IPS DF 6.9 (cell line): ENCODE measurements around the gene CRHBP.
A peak's percentile ranks its signal among the peaks of the same experiment; 100 is the strongest.
"Not testable (repeated sequence)": the region's sequence is repeated elsewhere in the genome, so short reads cannot be mapped to it uniquely, and the experiment has no call there.

ENCODE experiments used
- DNase-seq: peaks from one replicate; pipeline ENCODE4 v3.0.0-alpha.2; 2013; ENCODE audit warnings: low read depth, low spot score
- H3K27ac ChIP-seq: one replicate; pipeline ENCODE4 v1.5.1; 2013; ENCODE audit warnings: low read length, control low read depth
- H3K27me3 ChIP-seq: 2 replicates; pipeline ENCODE4 v1.6.1; 2013; ENCODE audit warnings: mild to moderate bottlenecking, low read length; ENCODE audit not compliant: control insufficient read depth, insufficient read depth
- H3K36me3 ChIP-seq: 2 replicates; pipeline ENCODE4 v1.6.1; 2013; ENCODE audit warnings: low read length; ENCODE audit not compliant: control insufficient read depth, insufficient read depth
- H3K4me1 ChIP-seq: 2 replicates; pipeline ENCODE4 v1.6.1; 2013; ENCODE audit warnings: low read length; ENCODE audit not compliant: control insufficient read depth, insufficient read depth
- H3K4me3 ChIP-seq: 2 replicates; pipeline ENCODE4 v1.5.1; 2013; ENCODE audit warnings: mild to moderate bottlenecking, low read length
- H3K9me3 ChIP-seq: 2 replicates; pipeline ENCODE4 v1.6.1; 2013; ENCODE audit warnings: low read length, inconsistent platforms; ENCODE audit not compliant: control insufficient read depth, insufficient read depth
- WGBS: extraction: QIAGEN DNeasy Blood & Tissue Kit; methylation state at CpG from one replicate; pipeline ENCODE4 v1.1.7; 2013; ENCODE audit warnings: mixed read lengths, missing lambda C conversion rate; ENCODE audit not compliant: insufficient read length, insufficient coverage; 5-methylcytosine and 5-hydroxymethylcytosine counted together

The CRHBP gene, protein sequence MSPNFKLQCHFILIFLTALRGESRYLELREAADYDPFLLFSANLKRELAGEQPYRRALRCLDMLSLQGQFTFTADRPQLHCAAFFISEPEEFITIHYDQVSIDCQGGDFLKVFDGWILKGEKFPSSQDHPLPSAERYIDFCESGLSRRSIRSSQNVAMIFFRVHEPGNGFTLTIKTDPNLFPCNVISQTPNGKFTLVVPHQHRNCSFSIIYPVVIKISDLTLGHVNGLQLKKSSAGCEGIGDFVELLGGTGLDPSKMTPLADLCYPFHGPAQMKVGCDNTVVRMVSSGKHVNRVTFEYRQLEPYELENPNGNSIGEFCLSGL

GRCh38 chr5:76952795-76953536 is at the start of gene CRHBP:
CRHBP (plus strand) TSS chr5:76953045; CDS start chr5:76953135, 90 bp downstream.
- Histone ChIP-seq H3K4me3 (peak within 1 kb of the TSS; percentile 44; the same call in 1 of the 2 replicates), H3K9me3 (no peaks in the 10 kb centered on the region), H3K27me3 (peaks cover 25% of the 10 kb centered on the region), H3K27ac (no peak within 1 kb of the TSS), H3K36me3 (no peaks in the 10 kb centered on the region), H3K4me1 (no peaks in the 10 kb centered on the region)
- no CpG with 5 or more reads among the region's 23 CpGs for WGBS
- DNase-seq: no peak

GRCh38 chr5:76908166-76908565 is 44.7 kb upstream of the CRHBP start:
- DNase-seq: no peak
- no peak overlapping the region for H3K4me3 ChIP-seq
- no CpG with 5 or more reads among the region's 7 CpGs for WGBS
- H3K9me3 ChIP-seq: no peaks in the 10 kb centered on the region
- no peaks in the 10 kb centered on the region for H3K27me3 ChIP-seq
- no peaks in the 10 kb centered on the region for H3K4me1 ChIP-seq
- H3K27ac ChIP-seq: no peak overlapping the region
- H3K36me3 ChIP-seq: no peaks in the 10 kb centered on the region

DNA sequence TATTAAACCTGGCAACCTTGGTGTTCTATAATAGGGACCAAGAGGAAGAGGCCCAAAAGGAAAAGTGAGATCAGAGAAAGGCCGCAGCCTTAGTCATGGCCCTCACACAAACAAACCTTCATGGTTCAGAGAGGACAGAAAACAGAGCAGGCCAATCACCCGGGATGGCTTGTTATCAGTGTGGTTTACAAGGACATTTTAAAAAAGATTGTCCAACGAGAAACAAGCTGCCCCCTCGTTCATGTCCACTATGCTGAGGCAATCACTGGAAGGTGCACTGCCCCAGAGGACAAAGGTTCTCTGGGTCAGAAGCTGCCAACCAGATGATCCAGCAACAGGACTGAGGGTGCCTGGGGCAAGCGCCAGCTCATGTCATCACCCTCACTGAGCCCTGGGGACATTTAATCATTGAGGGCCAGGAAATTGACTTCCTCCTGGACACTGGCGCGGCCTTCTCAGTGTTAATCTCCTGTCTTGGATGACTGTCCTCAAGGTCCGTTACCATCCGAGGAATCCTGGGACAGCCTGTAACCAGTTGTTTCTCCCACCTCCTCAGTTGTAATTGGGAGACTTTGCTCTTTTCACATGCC is 42.4 kb upstream of the CRHBP start:
- not testable (repeated sequence) for DNase-seq, H3K4me3 ChIP-seq, H3K9me3 ChIP-seq, H3K27me3 ChIP-seq, H3K36me3 ChIP-seq, H3K27ac ChIP-seq, H3K4me1 ChIP-seq
- WGBS: no CpG with 5 or more reads among the region's 9 CpGs

GRCh38 chr5:76914671-76915070 is 38.2 kb upstream of the CRHBP start:
- H3K36me3 ChIP-seq, H3K9me3 ChIP-seq, H3K4me1 ChIP-seq, DNase-seq, H3K4me3 ChIP-seq, H3K27me3 ChIP-seq, H3K27ac ChIP-seq: not testable (repeated sequence)
- WGBS: no CpG with 5 or more reads among the region's 14 CpGs

- H3K36me3 ChIP-seq: no peaks in the 10 kb centered on the region
- no CpG with 5 or more reads among the region's 3 CpGs for WGBS
Measured at GRCh38 chr5:76918539-76918938, 34.3 kb upstream of the CRHBP start.

DNA sequence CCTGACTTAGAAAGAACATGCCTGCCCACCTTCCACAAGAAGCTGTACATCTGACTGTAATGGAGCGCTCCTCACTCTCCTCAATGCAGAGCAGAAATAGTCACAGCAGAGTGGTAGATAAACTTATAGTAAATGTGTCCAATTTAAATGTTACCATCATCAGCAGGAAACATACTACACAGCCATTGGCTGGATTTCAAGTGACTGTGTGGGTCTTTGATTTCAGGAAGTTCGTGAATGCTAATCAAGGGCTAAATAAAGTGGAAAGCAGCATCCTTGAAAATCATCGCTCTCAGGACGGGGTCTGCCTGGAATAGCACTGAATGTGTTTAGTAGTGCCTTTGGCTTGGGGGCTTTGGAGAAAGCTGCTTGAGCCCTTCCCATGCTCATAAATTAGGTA is 32.4 kb upstream of the CRHBP start:
- Histone ChIP-seq H3K4me3 (no peak overlapping the region), H3K4me1 (peaks cover 2% of the 10 kb centered on the region; the same call in 1 of the 2 replicates), H3K27me3 (no peaks in the 10 kb centered on the region), H3K36me3 (no peaks in the 10 kb centered on the region), H3K27ac (no peak overlapping the region), H3K9me3 (no peaks in the 10 kb centered on the region)
- WGBS: no CpG with 5 or more reads among the region's 4 CpGs
- DNase-seq: no peak

More at GRCh38 chr5:76918539-76918938, 34.3 kb upstream of the CRHBP start:
- Histone ChIP-seq H3K4me1 (peaks cover 2% of the 10 kb centered on the region; the same call in 1 of the 2 replicates), H3K9me3 (no peaks in the 10 kb centered on the region), H3K27ac (no peak overlapping the region), H3K4me3 (no peak overlapping the region), H3K27me3 (no peaks in the 10 kb centered on the region)
- DNase-seq: no peak

DNA sequence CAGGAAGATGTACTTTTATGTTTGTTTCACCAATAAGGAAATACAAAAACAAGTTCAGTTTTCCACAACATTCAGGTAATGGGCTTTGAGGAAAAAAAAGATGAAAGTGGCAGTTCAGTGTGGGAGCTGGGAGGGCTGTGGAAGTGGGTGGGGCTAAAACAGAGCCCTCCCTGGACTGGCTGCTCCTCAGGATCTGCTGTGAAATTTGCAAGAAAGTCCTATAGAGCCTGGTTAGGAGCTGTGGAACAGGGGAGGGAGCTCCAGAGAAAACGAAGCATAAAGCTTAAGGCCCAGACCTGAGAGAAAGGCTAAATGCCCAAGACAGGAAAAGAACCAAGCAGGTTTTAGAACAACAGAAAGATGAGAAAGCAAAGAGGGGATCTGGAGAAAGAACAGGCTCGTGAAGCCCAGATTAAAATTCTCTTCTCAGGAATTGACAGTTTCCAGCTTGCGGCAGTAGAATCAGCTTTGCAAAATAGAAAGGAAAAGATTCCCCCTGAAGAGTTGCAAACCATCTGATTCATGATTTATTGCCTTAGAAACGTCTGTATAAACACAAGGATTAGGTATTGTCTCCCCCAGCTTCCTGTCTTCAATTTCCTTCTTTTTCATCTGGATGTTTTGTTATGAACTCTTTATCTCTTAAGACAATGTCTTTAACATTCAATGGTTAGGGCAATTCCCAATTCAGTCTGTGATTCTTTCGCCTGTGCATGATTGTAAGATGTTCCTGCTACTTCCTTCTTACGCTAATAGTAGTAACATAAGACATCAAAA is 26.3 kb upstream of the CRHBP start:
- Histone ChIP-seq H3K9me3 (no peaks in the 10 kb centered on the region), H3K27ac (no peak overlapping the region), H3K36me3 (no peaks in the 10 kb centered on the region), H3K4me3 (no peak overlapping the region), H3K4me1 (peaks cover 2% of the 10 kb centered on the region; the same call in 1 of the 2 replicates), H3K27me3 (no peaks in the 10 kb centered on the region)
- no peak for DNase-seq
- no CpG with 5 or more reads among the region's 6 CpGs for WGBS

GRCh38 chr5:76927961-76928360 is 24.9 kb upstream of the CRHBP start:
- Histone ChIP-seq H3K27ac (no peak overlapping the region), H3K27me3 (no peaks in the 10 kb centered on the region), H3K9me3 (no peaks in the 10 kb centered on the region), H3K36me3 (no peaks in the 10 kb centered on the region), H3K4me1 (peaks cover 2% of the 10 kb centered on the region; the same call in 1 of the 2 replicates), H3K4me3 (no peak overlapping the region)
- WGBS: no CpG with 5 or more reads among the region's 4 CpGs
- no peak for DNase-seq

DNA sequence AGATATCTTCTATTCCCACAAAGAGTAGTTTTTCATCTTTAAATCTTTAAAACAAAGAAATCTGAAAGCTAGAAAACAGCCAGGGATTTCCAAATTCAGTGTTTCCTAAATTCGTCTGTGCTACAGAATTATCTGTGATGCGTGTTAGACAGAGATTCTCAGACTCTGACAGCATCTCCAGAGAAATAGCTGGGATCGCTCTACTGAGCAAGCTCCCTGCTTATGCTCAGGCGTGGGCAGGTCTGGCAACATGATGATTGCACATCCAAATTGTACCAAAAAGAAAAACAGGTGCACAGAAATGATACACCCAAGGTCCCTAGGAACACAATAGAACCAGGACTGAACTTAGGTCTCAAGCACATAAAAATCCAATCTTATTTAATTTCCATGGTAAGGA is 22.8 kb upstream of the CRHBP start:
- no peaks in the 10 kb centered on the region for H3K27me3 ChIP-seq
- H3K4me1 ChIP-seq: no peaks in the 10 kb centered on the region; the same call in 1 of the 2 replicates
- H3K27ac ChIP-seq: no peak overlapping the region
- no CpG with 5 or more reads among the region's 4 CpGs for WGBS
- no peaks in the 10 kb centered on the region for H3K9me3 ChIP-seq
- no peak overlapping the region for H3K4me3 ChIP-seq
- no peaks in the 10 kb centered on the region for H3K36me3 ChIP-seq
- no peak for DNase-seq

DNA sequence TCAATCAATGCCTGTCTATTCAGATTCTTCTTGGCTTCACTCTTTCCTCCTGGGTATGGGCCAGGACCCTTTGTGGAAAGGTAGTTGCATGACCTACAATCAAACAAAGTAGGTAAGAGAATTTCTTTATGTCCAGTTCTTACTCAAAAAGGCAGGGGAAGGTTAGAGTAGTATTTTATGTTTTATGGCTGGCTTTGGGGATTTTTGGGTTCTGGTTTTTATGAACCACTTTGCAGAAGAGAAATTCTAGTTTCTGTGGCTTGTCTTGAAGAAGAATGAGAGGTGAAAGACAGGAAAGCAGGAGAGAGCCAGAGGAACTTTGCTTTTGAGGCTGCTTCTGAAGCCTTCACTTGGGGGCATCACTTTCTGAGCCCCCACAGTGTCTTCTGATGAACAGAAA is 14.7 kb upstream of the CRHBP start:
- H3K27ac ChIP-seq: no peak overlapping the region
- no peak overlapping the region for H3K4me3 ChIP-seq
- no peak for DNase-seq
- H3K27me3 ChIP-seq: no peaks in the 10 kb centered on the region
- no peaks in the 10 kb centered on the region for H3K9me3 ChIP-seq
- H3K36me3 ChIP-seq: no peaks in the 10 kb centered on the region
- H3K4me1 ChIP-seq: no peaks in the 10 kb centered on the region
